WTC11 (cell line): ENCODE data around the gene NAALADL2. TPM values are rescaled to one million over a fixed set of nuclear protein-coding genes. Genes with fewer than 3 reads are reported as not detected.
"Not testable (repeated sequence)": the region's sequence is repeated elsewhere in the genome, so short reads cannot be mapped to it uniquely, and the experiment has no call there.

Experiments used
- ATAC-seq: fragments of 200-7000 bp; cut with Tn5 transposase; 2 replicates; pipeline ENCODE4 v1.10.0; 2021; ENCODE audit warnings: mild to moderate bottlenecking, moderate library complexity
- CTCF ChIA-PET: fragments of 300-600 bp; sonication (Branson Sonifier 250); formaldehyde crosslinking; loops from one replicate; lab custom pipeline; 2021; ENCODE audit warnings: antibody characterized with exemption; lab: Charles Lee
- POLR2A ChIA-PET: fragments of 350-600 bp; sonication (Branson Sonifier 250); formaldehyde crosslinking; loops from one replicate; lab custom pipeline; 2021; ENCODE audit warnings: antibody characterized with exemption; lab: Charles Lee
- DNase-seq: peaks from one replicate; pipeline ENCODE4 v3.0.0; 2021; ENCODE audit warnings: low spot score
- H3K27ac Mint-ChIP-seq: 2 replicates; pipeline ENCODE4 v1.8.0; 2021; ENCODE audit warnings: mixed read lengths
- H3K27me3 Mint-ChIP-seq: 2 replicates; pipeline ENCODE4 v1.8.0; 2021; ENCODE audit warnings: low read depth, mild to moderate bottlenecking, moderate library complexity, mixed read lengths
- H3K36me3 Mint-ChIP-seq: 2 replicates; pipeline ENCODE4 v1.8.0; 2021; ENCODE audit warnings: mixed read lengths
- H3K4me1 Mint-ChIP-seq: 2 replicates; pipeline ENCODE4 v1.8.0; 2022; ENCODE audit warnings: mixed read lengths
- H3K4me3 Mint-ChIP-seq: 2 replicates; pipeline ENCODE4 v1.8.0; 2021; ENCODE audit warnings: mild to moderate bottlenecking, moderate library complexity, mixed read lengths
- H3K9me3 Mint-ChIP-seq: 2 replicates; pipeline ENCODE4 v1.8.0; 2021; ENCODE audit warnings: mixed read lengths
- CBFB ChIP-seq: sonication (generic); formaldehyde crosslinking; IDR thresholded peaks from 2 replicates; pipeline ENCODE4 v1.8.1; 2022; ENCODE audit warnings: mild to moderate bottlenecking, low read depth, missing genetic modification reagents
- CTCF ChIP-seq: fragments of 200-600 bp; IDR thresholded peaks from 2 replicates; pipeline ENCODE4 v1.8.0; 2022; ENCODE audit warnings: antibody characterized with exemption
- IRF2 ChIP-seq: sonication (generic); formaldehyde crosslinking; IDR thresholded peaks from 2 replicates; pipeline ENCODE4 v1.8.0; 2022; ENCODE audit warnings: low read depth, missing genetic modification reagents, borderline replicate concordance
- MLX ChIP-seq: sonication (generic); formaldehyde crosslinking; IDR thresholded peaks from 2 replicates; pipeline ENCODE4 v1.8.1; 2023; ENCODE audit warnings: mild to moderate bottlenecking, missing genetic modification reagents, moderate library complexity
- NR1H2 ChIP-seq: sonication (generic); formaldehyde crosslinking; IDR thresholded peaks from 2 replicates; pipeline ENCODE4 v1.9.0; 2021; ENCODE audit warnings: mild to moderate bottlenecking, moderate library complexity, missing genetic modification reagents
- NR3C1 ChIP-seq: sonication (generic); formaldehyde crosslinking; conservative IDR thresholded peaks from 2 replicates; pipeline ENCODE4 v1.8.1; 2023; ENCODE audit warnings: low read depth, mild to moderate bottlenecking, missing genetic modification reagents
- SMAD3 ChIP-seq: sonication (generic); formaldehyde crosslinking; IDR thresholded peaks from 2 replicates; pipeline ENCODE4 v1.8.0; 2022; ENCODE audit warnings: missing genetic modification reagents, mild to moderate bottlenecking, borderline replicate concordance
- TEAD1 ChIP-seq: sonication (generic); formaldehyde crosslinking; IDR thresholded peaks from 2 replicates; pipeline ENCODE4 v1.8.0; 2022; ENCODE audit warnings: mild to moderate bottlenecking, missing genetic modification reagents
- ZNF281 ChIP-seq: sonication (generic); formaldehyde crosslinking; IDR thresholded peaks from 2 replicates; pipeline ENCODE4 v1.8.0; 2023; ENCODE audit warnings: mild to moderate bottlenecking, missing genetic modification reagents
- ZNF396 ChIP-seq: fragments of 250-450 bp; sonication (Bioruptor Pico); IDR thresholded peaks from 2 replicates; pipeline ENCODE4 v1.8.0; 2021; ENCODE audit warnings: mild to moderate bottlenecking, moderate library complexity, borderline replicate concordance
- ZNF416 ChIP-seq: fragments of 250-450 bp; sonication (Bioruptor Pico); IDR thresholded peaks from 2 replicates; pipeline ENCODE4 v1.9.0; 2021; ENCODE audit warnings: mild to moderate bottlenecking, inconsistent platforms
- ZNF423 ChIP-seq: fragments of 250-450 bp; sonication (Bioruptor Pico); IDR thresholded peaks from 2 replicates; pipeline ENCODE4 v2.1.2; 2022; ENCODE audit warnings: mild to moderate bottlenecking, moderate library complexity
- ZNF671 ChIP-seq: fragments of 250-450 bp; sonication (Bioruptor Pico); IDR thresholded peaks from 2 replicates; pipeline ENCODE4 v1.8.0; 2021; ENCODE audit warnings: mild to moderate bottlenecking
- total RNA-seq: library from RNA; stranded (reverse); gene quantifications from 3 replicates; pipeline ENCODE4 v1.2.3, GENCODE V29; 2021
- TF ChIP-seq, protein P1 (sequence below): sonication (generic); formaldehyde crosslinking; conservative IDR thresholded peaks from 2 replicates; pipeline ENCODE4 v1.8.1; 2023; ENCODE audit warnings: mild to moderate bottlenecking, low read depth, missing genetic modification reagents, moderate library complexity
- TF ChIP-seq, protein P2 (sequence below): sonication (generic); formaldehyde crosslinking; IDR thresholded peaks from 2 replicates; pipeline ENCODE4 v1.8.1; 2023; ENCODE audit warnings: mild to moderate bottlenecking, missing genetic modification reagents

NAALADL2 gene
- total RNA-seq, 1 experiment from 2014 or later: 1.2 TPM

- TF ChIP-seq NR3C1 (CRISPR knock-in tag): no peak
- TF ChIP-seq, protein P1, sequence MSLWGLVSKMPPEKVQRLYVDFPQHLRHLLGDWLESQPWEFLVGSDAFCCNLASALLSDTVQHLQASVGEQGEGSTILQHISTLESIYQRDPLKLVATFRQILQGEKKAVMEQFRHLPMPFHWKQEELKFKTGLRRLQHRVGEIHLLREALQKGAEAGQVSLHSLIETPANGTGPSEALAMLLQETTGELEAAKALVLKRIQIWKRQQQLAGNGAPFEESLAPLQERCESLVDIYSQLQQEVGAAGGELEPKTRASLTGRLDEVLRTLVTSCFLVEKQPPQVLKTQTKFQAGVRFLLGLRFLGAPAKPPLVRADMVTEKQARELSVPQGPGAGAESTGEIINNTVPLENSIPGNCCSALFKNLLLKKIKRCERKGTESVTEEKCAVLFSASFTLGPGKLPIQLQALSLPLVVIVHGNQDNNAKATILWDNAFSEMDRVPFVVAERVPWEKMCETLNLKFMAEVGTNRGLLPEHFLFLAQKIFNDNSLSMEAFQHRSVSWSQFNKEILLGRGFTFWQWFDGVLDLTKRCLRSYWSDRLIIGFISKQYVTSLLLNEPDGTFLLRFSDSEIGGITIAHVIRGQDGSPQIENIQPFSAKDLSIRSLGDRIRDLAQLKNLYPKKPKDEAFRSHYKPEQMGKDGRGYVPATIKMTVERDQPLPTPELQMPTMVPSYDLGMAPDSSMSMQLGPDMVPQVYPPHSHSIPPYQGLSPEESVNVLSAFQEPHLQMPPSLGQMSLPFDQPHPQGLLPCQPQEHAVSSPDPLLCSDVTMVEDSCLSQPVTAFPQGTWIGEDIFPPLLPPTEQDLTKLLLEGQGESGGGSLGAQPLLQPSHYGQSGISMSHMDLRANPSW (CRISPR knock-in tag): no peak
- no peak for TF ChIP-seq NR1H2 (CRISPR knock-in tag)
- no peak for TF ChIP-seq MLX
- TF ChIP-seq CBFB (CRISPR knock-in tag): no peak
- no peak for TF ChIP-seq TEAD1 (CRISPR knock-in tag)
Measured at GRCh38 chr3:175357758-175358157, 498.6 kb downstream of the NAALADL2 start (continued).

DNA sequence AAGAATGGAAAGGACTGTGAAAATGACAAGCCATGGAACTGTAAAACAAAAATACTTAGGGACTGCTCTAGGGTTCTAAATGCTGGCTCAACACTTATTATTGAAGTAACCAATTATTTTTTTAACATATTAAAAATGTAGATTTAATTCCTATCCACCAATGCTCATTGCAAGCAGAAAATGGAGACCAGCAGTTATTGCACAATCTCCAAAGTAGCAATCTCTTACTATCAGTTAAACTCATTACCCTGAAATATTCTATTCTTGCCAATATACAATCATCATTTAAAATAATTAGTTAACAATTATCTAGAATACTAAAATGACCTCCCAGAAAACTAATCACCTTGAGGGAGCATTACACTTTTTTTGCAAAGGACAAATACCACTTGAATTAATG is 499.8 kb downstream of the NAALADL2 start:
- Mint-ChIP-seq H3K4me3 (no peak overlapping the region), H3K4me1 (no peaks in the 10 kb centered on the region), H3K27me3 (no peaks in the 10 kb centered on the region), H3K36me3 (peaks cover 21% of the 10 kb centered on the region), H3K9me3 (peaks cover 30% of the 10 kb centered on the region), H3K27ac (no peak overlapping the region)
- CTCF ChIA-PET: no interaction called here
- DNase-seq: no peak
- no peak for ATAC-seq
- POLR2A ChIA-PET: no interaction called here
- TF ChIP-seq ZNF671 (CRISPR knock-in tag) (no peak), ZNF396 (CRISPR knock-in tag) (no peak), IRF2 (CRISPR knock-in tag) (no peak), CTCF (no peak), ZNF416 (CRISPR knock-in tag) (no peak), SMAD3 (no peak), ZNF423 (CRISPR knock-in tag) (no peak), ZNF281 (no peak)
- TF ChIP-seq, protein P2, sequence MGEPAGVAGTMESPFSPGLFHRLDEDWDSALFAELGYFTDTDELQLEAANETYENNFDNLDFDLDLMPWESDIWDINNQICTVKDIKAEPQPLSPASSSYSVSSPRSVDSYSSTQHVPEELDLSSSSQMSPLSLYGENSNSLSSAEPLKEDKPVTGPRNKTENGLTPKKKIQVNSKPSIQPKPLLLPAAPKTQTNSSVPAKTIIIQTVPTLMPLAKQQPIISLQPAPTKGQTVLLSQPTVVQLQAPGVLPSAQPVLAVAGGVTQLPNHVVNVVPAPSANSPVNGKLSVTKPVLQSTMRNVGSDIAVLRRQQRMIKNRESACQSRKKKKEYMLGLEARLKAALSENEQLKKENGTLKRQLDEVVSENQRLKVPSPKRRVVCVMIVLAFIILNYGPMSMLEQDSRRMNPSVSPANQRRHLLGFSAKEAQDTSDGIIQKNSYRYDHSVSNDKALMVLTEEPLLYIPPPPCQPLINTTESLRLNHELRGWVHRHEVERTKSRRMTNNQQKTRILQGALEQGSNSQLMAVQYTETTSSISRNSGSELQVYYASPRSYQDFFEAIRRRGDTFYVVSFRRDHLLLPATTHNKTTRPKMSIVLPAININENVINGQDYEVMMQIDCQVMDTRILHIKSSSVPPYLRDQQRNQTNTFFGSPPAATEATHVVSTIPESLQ: no peak

DNA sequence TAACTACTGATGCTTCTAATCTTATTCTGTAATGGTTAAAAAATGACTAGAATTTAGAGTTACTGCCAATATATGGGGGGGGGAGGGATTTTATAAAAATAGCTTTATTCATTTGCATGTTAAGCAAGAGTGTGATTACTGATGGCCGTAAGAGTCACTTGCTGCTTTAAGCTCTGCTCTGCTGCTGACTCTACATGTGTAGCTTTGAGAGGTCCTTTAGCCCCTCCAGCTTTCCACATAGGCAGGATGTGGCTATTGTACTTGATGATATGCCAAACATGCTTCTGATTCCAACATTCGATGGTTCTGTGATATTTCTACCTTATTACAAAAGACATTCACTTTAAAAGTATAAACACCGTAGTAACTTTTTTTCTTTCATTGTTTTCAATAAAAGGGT is 511.3 kb downstream of the NAALADL2 start:
- POLR2A ChIA-PET, H3K36me3 Mint-ChIP-seq, DNase-seq, H3K27me3 Mint-ChIP-seq, ATAC-seq, H3K27ac Mint-ChIP-seq, H3K4me1 Mint-ChIP-seq, CTCF ChIA-PET, H3K4me3 Mint-ChIP-seq, H3K9me3 Mint-ChIP-seq: not testable (repeated sequence)

DNA sequence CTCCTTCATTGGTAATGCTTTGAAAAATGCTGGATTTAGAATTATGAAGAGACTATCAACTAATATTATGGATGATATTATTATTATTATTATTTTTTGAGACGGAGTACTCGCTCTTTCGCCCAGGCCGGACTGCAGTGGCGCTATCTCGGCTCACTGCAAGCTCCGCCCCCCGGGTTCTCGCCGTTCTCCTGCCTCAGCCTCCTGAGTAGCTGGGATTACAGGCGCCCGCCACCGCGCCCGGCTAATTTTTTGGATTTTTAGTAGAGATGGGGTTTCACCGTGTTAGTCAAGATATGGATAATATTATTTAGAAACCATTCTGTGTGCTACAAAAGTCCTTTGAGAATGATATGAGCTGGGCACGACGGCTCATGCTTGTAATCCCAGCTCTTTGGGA is 512.1 kb downstream of the NAALADL2 start:
- H3K4me3 Mint-ChIP-seq, H3K27me3 Mint-ChIP-seq, POLR2A ChIA-PET, DNase-seq, H3K9me3 Mint-ChIP-seq, H3K36me3 Mint-ChIP-seq, H3K27ac Mint-ChIP-seq, ATAC-seq, CTCF ChIA-PET, H3K4me1 Mint-ChIP-seq: not testable (repeated sequence)
